Activated CD8-positive, alpha-beta T cell treated with anti-CD3 and anti-CD28 coated beads for 36 hours (primary cell): Measurements from ENCODE around the gene PIK3AP1. TPM values are rescaled to one million over a fixed set of nuclear protein-coding genes. Genes with fewer than 3 reads are reported as not detected.

Source experiments
- ATAC-seq: fragments of 200-7000 bp; cut with Tn5 transposase; one replicate; pipeline ENCODE4 v1.10.0; 2021; ENCODE audit warnings: mild to moderate bottlenecking, moderate library complexity
- CTCF ChIA-PET: fragments of 350-600 bp; sonication (Branson Sonifier 250); formaldehyde crosslinking; loops from one replicate; lab custom pipeline; 2021; ENCODE audit warnings: antibody characterized with exemption; lab: Charles Lee
- POLR2A ChIA-PET: fragments of 350-600 bp; sonication (Branson Sonifier 250); formaldehyde crosslinking; loops from one replicate; lab custom pipeline; 2021; ENCODE audit warnings: antibody characterized with exemption; lab: Charles Lee
- DNase-seq: peaks from one replicate; pipeline ENCODE4 v3.0.0-alpha.2; 2020
- H3K27ac Mint-ChIP-seq: one replicate; pipeline ENCODE4 v1.8.0; 2021; ENCODE audit warnings: mild to moderate bottlenecking, mixed read lengths
- H3K27me3 Mint-ChIP-seq: one replicate; pipeline ENCODE4 v1.8.0; 2021; ENCODE audit warnings: mixed read lengths
- H3K36me3 Mint-ChIP-seq: one replicate; pipeline ENCODE4 v1.8.0; 2021; ENCODE audit warnings: low read depth, mixed read lengths
- H3K4me1 Mint-ChIP-seq: one replicate; pipeline ENCODE4 v1.8.0; 2021; ENCODE audit warnings: low read depth, mixed read lengths
- H3K4me3 Mint-ChIP-seq: one replicate; pipeline ENCODE4 v1.8.0; 2021; ENCODE audit warnings: mild to moderate bottlenecking, moderate library complexity, mixed read lengths
- H3K9me3 Mint-ChIP-seq: one replicate; pipeline ENCODE4 v1.8.0; 2021; ENCODE audit warnings: mixed read lengths
- CTCF ChIP-seq: fragments of 200-600 bp; IDR thresholded peaks from one replicate; pipeline ENCODE4 v1.8.0; 2022; ENCODE audit warnings: antibody characterized with exemption, mild to moderate bottlenecking
- intact Hi-C: fragments of 100-400 bp; cut with micrococcal nuclease; formaldehyde crosslinking; loops from one replicate; pipeline ENCODE4 v1.10.0; 2022
- total RNA-seq, 2 experiments: library from RNA; stranded (reverse); gene quantifications; one replicate each; pipeline ENCODE4 v1.2.3, GENCODE V29; 2021

Gene PIK3AP1
- total RNA-seq, 2 experiments from 2014 or later: 4.1 to 4.7 TPM

GRCh38 chr10:96641396-96642295 lies 78.7 kb downstream of the PIK3AP1 start:
- no peaks in the 10 kb centered on the region for H3K27me3 Mint-ChIP-seq
- no peaks in the 10 kb centered on the region for H3K9me3 Mint-ChIP-seq
- intact Hi-C loops: loop anchor here (5.0 to 10.0 kb wide), 3 partner anchors 101 to 383 kb away; partner anchors contain the start of gene LCOR
- H3K27ac Mint-ChIP-seq: no peak overlapping the region
- DNase-seq: no peak
- H3K36me3 Mint-ChIP-seq: no peaks in the 10 kb centered on the region
- ChIA-PET CTCF (interaction anchor here (0.6 to 3.4 kb wide), 26 partner anchors 8 to 576 kb away, joined by 3 to 28 read pairs (median 4); no protein-coding TSS in a partner anchor), POLR2A (interaction anchor here (0.6 to 1.2 kb wide), 5 partner anchors 10 to 188 kb away, joined by 3 read pairs; partner anchors contain the start of gene PIK3AP1)
- H3K4me1 Mint-ChIP-seq: peaks cover 10% of the 10 kb centered on the region
- H3K4me3 Mint-ChIP-seq: no peak overlapping the region
- no peak for ATAC-seq
- no peak for TF ChIP-seq CTCF

- Mint-ChIP-seq H3K27me3 (no peaks in the 10 kb centered on the region), H3K27ac (no peak overlapping the region), H3K36me3 (no peaks in the 10 kb centered on the region), H3K9me3 (no peaks in the 10 kb centered on the region), H3K4me1 (peaks cover 5% of the 10 kb centered on the region), H3K4me3 (no peak overlapping the region)
- POLR2A ChIA-PET: no interaction called here
- CTCF ChIA-PET: interaction anchor here (0.6 to 2.6 kb wide), 18 partner anchors 11 to 571 kb away, joined by 3 to 13 read pairs (median 4); no protein-coding TSS in a partner anchor
- DNase-seq: no peak
- intact Hi-C loops: loop anchor here (5.0 to 10.0 kb wide), 3 partner anchors 102 to 385 kb away; partner anchors contain the start of gene LCOR
- no peak for TF ChIP-seq CTCF
- no peak for ATAC-seq
Measured at GRCh38 chr10:96639899-96640298, 80.4 kb downstream of the PIK3AP1 start.

- intact Hi-C loops: no loop called here
- Mint-ChIP-seq H3K4me3 (no peak overlapping the region), H3K9me3 (no peaks in the 10 kb centered on the region), H3K27me3 (no peaks in the 10 kb centered on the region), H3K27ac (no peak overlapping the region), H3K4me1 (peaks cover 5% of the 10 kb centered on the region), H3K36me3 (no peaks in the 10 kb centered on the region)
- DNase-seq (no peak), ATAC-seq (no peak)
- no peak for TF ChIP-seq CTCF
- ChIA-PET POLR2A (no interaction called here), CTCF (interaction anchor here (0.7 to 2.1 kb wide), 6 partner anchors 12 to 399 kb away, joined by 3 to 6 read pairs (median 4); no protein-coding TSS in a partner anchor)
Measured at GRCh38 chr10:96638696-96639095, 81.6 kb downstream of the PIK3AP1 start.

GRCh38 chr10:96638120-96638519 lies 82.2 kb downstream of the PIK3AP1 start:
- Mint-ChIP-seq H3K27ac (no peak overlapping the region), H3K9me3 (no peaks in the 10 kb centered on the region), H3K27me3 (no peaks in the 10 kb centered on the region), H3K4me1 (peaks cover 5% of the 10 kb centered on the region), H3K4me3 (no peak overlapping the region), H3K36me3 (no peaks in the 10 kb centered on the region)
- intact Hi-C loops: no loop called here
- DNase-seq (no peak), ATAC-seq (no peak)
- no peak for TF ChIP-seq CTCF
- ChIA-PET POLR2A (no interaction called here), CTCF (interaction anchor here (1.1 to 2.1 kb wide), 4 partner anchors 189 to 399 kb away, joined by 4 to 6 read pairs (median 4); no protein-coding TSS in a partner anchor)

- DNase-seq: no peak
- H3K27me3 Mint-ChIP-seq: no peaks in the 10 kb centered on the region
- H3K4me3 Mint-ChIP-seq: no peak overlapping the region
- intact Hi-C loops: no loop called here
- no peak for ATAC-seq
- H3K27ac Mint-ChIP-seq: no peak overlapping the region
- H3K9me3 Mint-ChIP-seq: no peaks in the 10 kb centered on the region
- TF ChIP-seq CTCF: no peak
- POLR2A ChIA-PET: no interaction called here
- peaks cover 5% of the 10 kb centered on the region for H3K4me1 Mint-ChIP-seq
- no peaks in the 10 kb centered on the region for H3K36me3 Mint-ChIP-seq
- CTCF ChIA-PET: interaction anchor here (1.4 to 2.1 kb wide), 3 partner anchors 123 to 400 kb away, joined by 3 to 5 read pairs (median 4); partner anchors contain the start of gene TLL2
Measured at GRCh38 chr10:96637709-96638108, 82.6 kb downstream of the PIK3AP1 start.
